BE2C (cell line): ENCODE results near the gene FUT2.
A peak's percentile ranks its signal among the peaks of the same experiment; 100 is the strongest.

ENCODE experiments used
- DNase-seq: peaks from one replicate; pipeline ENCODE4 v3.0.0-alpha.2; 2020
- H3K27me3 ChIP-seq: fragments of 250-450 bp; sonication (Bioruptor Pico); 2 replicates; pipeline ENCODE4 v1.5.1; 2020; ENCODE audit warnings: mild to moderate bottlenecking
- H3K36me3 ChIP-seq: fragments of 250-450 bp; sonication (Bioruptor Pico); 2 replicates; pipeline ENCODE4 v1.5.1; 2020; ENCODE audit warnings: mild to moderate bottlenecking
- H3K4me1 ChIP-seq: fragments of 250-450 bp; sonication (Bioruptor Pico); 2 replicates; pipeline ENCODE4 v1.5.1; 2020
- H3K4me3 ChIP-seq: 2 replicates; pipeline ENCODE4 v1.5.1; 2011; ENCODE audit warnings: low read depth, low read length
- H3K9me3 ChIP-seq: fragments of 250-450 bp; sonication (Bioruptor Pico); 2 replicates; pipeline ENCODE4 v1.5.1; 2020
- CTCF ChIP-seq: IDR thresholded peaks from 2 replicates; pipeline ENCODE4 v1.5.1; 2012; ENCODE audit warnings: mild to moderate bottlenecking, low read depth, low read length

FUT2 gene

DNA sequence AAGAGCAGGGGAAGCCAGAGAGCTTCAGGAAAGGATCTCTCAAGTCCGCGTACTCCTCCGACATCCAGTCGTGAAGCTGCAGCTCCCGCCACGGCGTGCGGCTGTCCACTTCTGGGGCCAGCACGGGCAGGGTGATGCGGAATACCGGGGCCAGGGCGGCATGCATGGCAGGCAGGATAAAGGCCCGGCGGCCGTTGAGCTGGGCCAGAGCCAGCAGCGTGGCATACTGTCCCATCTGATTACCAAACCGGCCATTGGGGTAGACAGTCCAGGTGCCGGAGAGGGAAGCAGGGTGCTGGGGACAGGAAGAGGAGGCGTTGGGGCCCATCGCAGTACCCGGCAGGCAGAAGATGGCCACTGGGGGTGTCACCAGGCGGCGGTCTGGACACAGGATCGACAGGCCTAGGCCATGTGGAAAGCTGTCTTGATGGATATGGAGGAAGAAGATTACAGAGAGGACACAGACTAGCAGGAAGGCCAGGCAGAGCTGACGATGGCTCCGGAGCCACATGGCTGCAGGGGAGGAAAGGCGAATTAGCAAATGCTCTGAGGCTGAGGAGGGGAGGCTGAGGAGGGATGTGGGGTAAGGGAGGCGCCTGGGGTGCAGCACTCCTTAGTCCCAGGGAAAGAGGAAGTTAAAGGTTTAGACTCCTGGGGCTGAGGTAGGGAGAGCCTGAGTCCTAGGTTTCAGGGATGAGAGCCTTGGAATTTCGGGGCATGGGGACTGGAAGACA is 55.2 kb downstream of the FUT2 start:
- no peak for TF ChIP-seq CTCF
- Histone ChIP-seq H3K9me3 (no peaks in the 10 kb centered on the region), H3K4me1 (peaks cover 10% of the 10 kb centered on the region; the same call in 1 of the 2 replicates), H3K36me3 (no peaks in the 10 kb centered on the region), H3K27me3 (peaks cover 11% of the 10 kb centered on the region), H3K4me3 (no peak overlapping the region)
- no peak for DNase-seq

DNA sequence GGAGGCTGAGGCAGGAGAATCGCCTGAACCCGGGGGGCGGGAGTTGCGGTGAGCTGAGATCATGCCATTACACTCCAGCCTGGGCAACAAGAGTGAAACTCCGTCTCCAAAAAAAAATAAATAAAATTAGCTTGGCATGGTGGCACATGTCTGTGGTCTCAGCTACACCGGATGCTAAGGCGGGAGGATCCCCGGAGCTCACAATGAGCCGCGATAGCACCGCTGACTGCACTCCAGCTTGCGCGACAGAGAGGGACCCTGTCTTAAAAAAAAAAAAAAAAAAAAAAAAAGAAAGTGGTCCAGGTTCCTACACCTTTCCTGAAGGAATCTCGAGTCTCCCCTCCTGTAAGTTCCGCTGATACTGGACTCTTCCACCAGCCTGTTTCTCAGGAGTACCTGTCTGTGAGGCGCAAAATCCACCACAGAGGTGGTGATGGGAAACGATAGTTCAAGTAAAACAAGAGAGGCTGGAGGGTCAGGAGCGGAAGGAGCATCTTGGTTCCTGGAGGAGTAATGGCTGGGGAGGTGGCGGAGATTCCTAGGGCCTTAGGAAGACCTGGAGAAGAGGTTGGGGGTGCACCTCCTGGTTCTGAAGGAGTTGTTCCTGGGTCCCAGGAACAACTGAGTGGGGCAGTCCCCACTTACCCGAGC is 56.2 kb downstream of the FUT2 start:
- H3K9me3 ChIP-seq: no peaks in the 10 kb centered on the region
- H3K4me3 ChIP-seq: peak overlapping the region; percentile 57
- peaks cover 11% of the 10 kb centered on the region for H3K27me3 ChIP-seq
- H3K36me3 ChIP-seq: no peaks in the 10 kb centered on the region
- no peak for TF ChIP-seq CTCF
- peaks cover 10% of the 10 kb centered on the region; the same call in 1 of the 2 replicates for H3K4me1 ChIP-seq
- no peak for DNase-seq

DNA sequence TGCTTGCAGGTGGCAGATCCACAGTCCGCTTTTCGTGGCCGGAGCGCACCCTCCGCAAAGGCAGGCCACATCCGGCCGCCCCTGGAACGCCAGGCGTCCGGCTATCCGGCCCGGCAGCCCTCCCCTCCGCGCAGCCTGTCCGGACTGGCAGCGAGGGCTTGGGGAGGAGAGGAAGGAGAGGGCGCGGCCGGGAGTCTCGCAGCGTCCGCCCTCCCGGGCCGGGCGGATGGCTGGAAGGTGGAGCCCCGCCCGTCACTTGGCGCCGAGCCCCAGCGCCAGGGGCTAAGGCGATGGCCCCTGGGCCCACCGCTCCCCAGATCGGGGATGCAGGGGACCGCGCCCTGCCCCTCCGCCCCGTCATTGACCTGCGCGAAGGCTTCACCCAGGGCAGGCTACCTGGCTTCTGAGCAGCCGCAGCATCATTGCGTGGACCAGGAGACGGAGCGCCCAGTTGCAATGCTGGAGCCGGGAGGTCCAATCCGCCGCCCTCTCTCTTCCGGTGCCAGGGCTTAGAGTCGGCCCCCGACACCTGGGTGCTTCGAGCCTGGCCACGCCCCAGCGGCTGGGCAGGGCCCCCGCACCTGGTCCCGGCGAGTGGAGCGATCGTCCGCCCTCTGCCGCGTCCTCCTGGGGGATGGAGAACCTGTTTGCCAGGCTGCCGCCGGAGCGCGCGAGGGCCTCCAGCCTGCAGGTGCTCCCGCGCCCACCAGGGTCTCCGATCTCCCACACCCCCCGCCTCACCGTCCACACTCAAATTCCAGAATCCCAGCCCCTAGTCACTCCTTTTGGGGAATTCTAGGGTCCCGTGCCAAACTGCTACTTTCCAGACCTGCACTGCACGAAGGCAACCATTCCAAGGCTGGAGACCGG is 57.0 kb downstream of the FUT2 start, which contains the start of gene FUT1:
FUT1 (minus strand) TSS at position 146 of the 870 bp plus-strand sequence. CDS start 1,360 bp downstream, outside the sequence.
- Histone ChIP-seq H3K9me3 (no peaks in the 10 kb centered on the region), H3K4me1 (peaks cover 5% of the 10 kb centered on the region; the same call in 1 of the 2 replicates), H3K4me3 (peak within 1 kb of the TSS; percentile 57), H3K36me3 (no peaks in the 10 kb centered on the region), H3K27me3 (peaks cover 11% of the 10 kb centered on the region)
- DNase-seq: peak; percentile 54
- TF ChIP-seq CTCF: no peak; the same call in 1 of the 2 replicates

- TF ChIP-seq CTCF: no peak
- DNase-seq: no peak
These were observed 59.4 kb downstream of the FUT2 start, which contains the start of gene FGF21 for GRCh38 chr19:48755084-48755641. Gene FGF21 (plus strand): TSS chr19:48755524. CDS start chr19:48756237, 713 bp downstream.

More at GRCh38 chr19:48755084-48755641, 59.4 kb downstream of the FUT2 start, which contains the start of gene FGF21:
- H3K27me3 ChIP-seq: peaks cover 11% of the 10 kb centered on the region
- no peaks in the 10 kb centered on the region; the same call in 1 of the 2 replicates for H3K4me1 ChIP-seq
- no peaks in the 10 kb centered on the region for H3K36me3 ChIP-seq
- H3K4me3 ChIP-seq: no peak within 1 kb of the TSS
- H3K9me3 ChIP-seq: no peaks in the 10 kb centered on the region
